ENCODE results near the gene SLC2A9. TPM values are rescaled to one million over a fixed set of nuclear protein-coding genes. Genes with fewer than 3 reads are reported as not detected.
A peak's percentile ranks its signal among the peaks of the same experiment; 100 is the strongest.

The SLC2A9 gene
- total and polyA plus RNA-seq, 2 of the 13 experiments (the other 11 are each of a cell fraction or from before 2014, with no cell fraction given) = 36.2 to 42.3 TPM

DNA sequence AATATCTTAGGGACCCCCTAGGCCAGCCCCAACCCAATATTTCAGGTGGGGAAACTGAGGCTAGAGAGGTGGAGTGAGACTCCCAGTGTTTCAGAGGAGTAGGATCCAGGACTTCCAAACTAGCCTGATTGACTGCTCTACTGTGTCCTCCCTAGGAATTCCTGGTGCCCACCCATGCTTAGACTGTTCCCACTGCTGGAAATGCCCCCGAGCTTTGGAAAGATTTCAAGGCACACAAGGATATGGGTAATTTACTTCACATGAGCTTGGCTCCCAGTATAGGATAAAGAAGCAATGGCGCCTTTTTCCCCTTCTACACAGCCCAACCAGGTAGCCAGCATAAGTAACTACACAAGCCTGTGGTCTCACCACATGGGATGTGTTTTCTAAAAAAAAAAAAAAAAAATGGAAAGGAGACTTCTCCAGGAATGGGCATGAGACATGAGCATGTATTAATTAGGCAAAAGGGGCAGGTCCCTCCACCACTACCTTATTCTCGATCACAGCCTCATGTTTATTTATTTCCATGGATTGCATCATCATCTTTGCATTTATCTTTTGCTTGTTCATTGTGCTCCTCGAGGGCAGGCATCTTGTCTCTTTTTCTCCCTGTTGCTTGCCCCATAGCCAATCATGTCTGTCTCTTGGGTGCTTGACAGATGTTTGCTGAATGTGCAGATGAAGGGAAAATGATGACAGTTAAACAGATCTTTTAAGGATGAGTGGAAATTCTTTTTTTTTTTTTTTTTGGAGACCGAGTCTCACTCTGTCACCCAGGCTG lies 173.1 kb downstream of the SLC2A9 start:
- ChIA-PET CTCF (ENCODE audit: low intra/inter-chr PET ratio, low total read pairs) (no interaction called here), POLR2A (no interaction called here)
- TF ChIP-seq ATF7 (IDR thresholded peaks at IDR 0.05) = peak; percentile 62
- no peak for TF ChIP-seq ATF7 (CRISPR knock-in tag; IDR thresholded peaks at IDR 0.05)
- TF ChIP-seq, protein P1, sequence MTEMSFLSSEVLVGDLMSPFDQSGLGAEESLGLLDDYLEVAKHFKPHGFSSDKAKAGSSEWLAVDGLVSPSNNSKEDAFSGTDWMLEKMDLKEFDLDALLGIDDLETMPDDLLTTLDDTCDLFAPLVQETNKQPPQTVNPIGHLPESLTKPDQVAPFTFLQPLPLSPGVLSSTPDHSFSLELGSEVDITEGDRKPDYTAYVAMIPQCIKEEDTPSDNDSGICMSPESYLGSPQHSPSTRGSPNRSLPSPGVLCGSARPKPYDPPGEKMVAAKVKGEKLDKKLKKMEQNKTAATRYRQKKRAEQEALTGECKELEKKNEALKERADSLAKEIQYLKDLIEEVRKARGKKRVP (CRISPR knock-in tag; IDR thresholded peaks at IDR 0.05) = 0 out of 4 replicates have a peak, but pooled peaks of 1 of the 2 experiments have one; percentile 21
- TF ChIP-seq CEBPB (IDR thresholded peaks at IDR 0.05; ENCODE audit: borderline replicate concordance, low read depth, low read length) = peak; percentile 48; the same call in 1 of the 2 replicates
- TF ChIP-seq ZNF207 (IDR thresholded peaks at IDR 0.05; ENCODE audit: borderline replicate concordance) = no peak
- Histone ChIP-seq H3K36me3 (replicated peaks in 1 of 2; ENCODE audit: control insufficient read depth in 1 of 2, insufficient read depth in 2 of 2, low read length in 2 of 2) (peaks cover 8 to 32% of the 10 kb centered on the region in 2 experiments), H3K79me2 (ENCODE audit: insufficient read depth, low read length) (no peaks in the 10 kb centered on the region), H3K27me3 (ENCODE audit: control insufficient read depth in 1 of 2, insufficient read depth in 2 of 2, low read length in 2 of 2) (no peaks in the 10 kb centered on the region), H2AFZ (ENCODE audit: low read length) (no peak overlapping the region), H3K4me2 (ENCODE audit: low read depth, low read length) (no peak overlapping the region), H3K9ac (ENCODE audit: insufficient read depth, low read depth, low read length) (no peak overlapping the region), H3K27ac (ENCODE audit: extremely low read length, insufficient read depth, low read length) (no peak overlapping the region), H4K20me1 (ENCODE audit: insufficient read depth, low read length) (no peaks in the 10 kb centered on the region), H3K4me1 (ENCODE audit: insufficient read depth, low read length) (no peaks in the 10 kb centered on the region), H3K9me3 (ENCODE audit: low read length) (no peaks in the 10 kb centered on the region; the same call in 1 of the 2 replicates), H3K4me3 (replicated peaks in 1 of 3; ENCODE audit: insufficient read depth in 1 of 3, low read depth in 2 of 3, low read length in 3 of 3) (no peak overlapping the region)
- no peak for FAIRE-seq
- no TSS peak for BruUV-seq (replicated peaks)
- in situ Hi-C loops (cut with HindIII; ENCODE audit: extremely low pct_ligation_motif_present, low pct_unique_long_range_greater_than_20kb) = no loop called here
- intact Hi-C loops (cut with micrococcal nuclease; ENCODE audit: unreplicated experiment) = no loop called here
- ATAC-seq = no peak
- DNase-seq (ENCODE audit: low spot score) = no peak
- 96% methylated on average over 5 of the region's 5 CpGs for WGBS (ENCODE audit: low lambda C conversion rate)

DNA sequence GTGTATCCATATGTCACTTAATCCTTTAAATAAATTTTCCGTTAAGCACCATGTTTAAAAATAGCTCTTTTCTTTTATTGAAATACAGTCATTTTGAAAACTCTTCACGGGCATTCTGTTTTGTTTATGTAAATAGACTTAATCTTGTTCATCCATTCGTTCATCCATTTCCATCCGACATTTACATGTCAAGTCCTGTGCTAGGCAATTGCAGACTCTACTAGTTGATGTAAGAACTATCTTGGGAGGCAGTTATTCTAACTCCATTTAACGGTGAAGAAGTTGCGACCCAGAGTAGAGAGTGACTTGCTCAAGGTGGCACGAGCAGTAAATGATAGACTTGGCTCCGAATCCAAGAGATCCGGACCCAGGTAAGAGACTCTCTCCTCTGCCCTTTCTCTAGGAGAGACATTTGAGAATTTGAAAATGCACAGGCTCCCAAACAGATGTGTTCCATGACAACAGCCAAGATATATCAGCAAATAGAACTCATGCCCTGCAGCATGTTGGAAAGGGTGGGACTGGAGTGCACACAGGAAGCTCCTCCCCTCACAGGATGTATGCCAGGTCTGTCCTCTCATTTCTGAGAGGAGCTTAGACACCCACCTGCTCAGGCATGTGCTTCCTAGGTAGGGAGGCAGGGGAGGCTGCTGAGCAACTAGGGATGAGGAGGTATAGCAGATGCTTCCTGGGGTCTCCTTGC lies 175.4 kb downstream of the SLC2A9 start:
- WGBS (ENCODE audit: low lambda C conversion rate) = 99% methylated on average over 9 of the region's 9 CpGs
- Histone ChIP-seq H3K4me1 (ENCODE audit: insufficient read depth, low read length) (no peaks in the 10 kb centered on the region), H3K9me3 (ENCODE audit: low read length) (peaks cover 21% of the 10 kb centered on the region), H3K9ac (ENCODE audit: insufficient read depth, low read depth, low read length) (no peak overlapping the region), H4K20me1 (ENCODE audit: insufficient read depth, low read length) (no peaks in the 10 kb centered on the region), H3K79me2 (ENCODE audit: insufficient read depth, low read length) (no peaks in the 10 kb centered on the region), H3K27me3 (ENCODE audit: control insufficient read depth in 1 of 2, insufficient read depth in 2 of 2, low read length in 2 of 2) (no peaks in the 10 kb centered on the region), H2AFZ (ENCODE audit: low read length) (no peak overlapping the region), H3K27ac (ENCODE audit: extremely low read length, insufficient read depth, low read length) (no peak overlapping the region), H3K4me2 (ENCODE audit: low read depth, low read length) (no peak overlapping the region), H3K36me3 (replicated peaks in 1 of 2; ENCODE audit: control insufficient read depth in 1 of 2, insufficient read depth in 2 of 2, low read length in 2 of 2) (peaks cover 8 to 41% of the 10 kb centered on the region in 2 experiments), H3K4me3 (replicated peaks in 1 of 3; ENCODE audit: insufficient read depth in 1 of 3, low read depth in 2 of 3, low read length in 3 of 3) (no peak overlapping the region)
- ChIA-PET POLR2A (no interaction called here), CTCF (ENCODE audit: low intra/inter-chr PET ratio, low total read pairs) (no interaction called here)
- in situ Hi-C loops (cut with HindIII; ENCODE audit: extremely low pct_ligation_motif_present, low pct_unique_long_range_greater_than_20kb) (no loop called here), intact Hi-C loops (cut with micrococcal nuclease; ENCODE audit: unreplicated experiment) (no loop called here)
- FAIRE-seq (no peak), ATAC-seq (no peak), DNase-seq (ENCODE audit: low spot score) (no peak)
- TF ChIP-seq, protein P2, sequence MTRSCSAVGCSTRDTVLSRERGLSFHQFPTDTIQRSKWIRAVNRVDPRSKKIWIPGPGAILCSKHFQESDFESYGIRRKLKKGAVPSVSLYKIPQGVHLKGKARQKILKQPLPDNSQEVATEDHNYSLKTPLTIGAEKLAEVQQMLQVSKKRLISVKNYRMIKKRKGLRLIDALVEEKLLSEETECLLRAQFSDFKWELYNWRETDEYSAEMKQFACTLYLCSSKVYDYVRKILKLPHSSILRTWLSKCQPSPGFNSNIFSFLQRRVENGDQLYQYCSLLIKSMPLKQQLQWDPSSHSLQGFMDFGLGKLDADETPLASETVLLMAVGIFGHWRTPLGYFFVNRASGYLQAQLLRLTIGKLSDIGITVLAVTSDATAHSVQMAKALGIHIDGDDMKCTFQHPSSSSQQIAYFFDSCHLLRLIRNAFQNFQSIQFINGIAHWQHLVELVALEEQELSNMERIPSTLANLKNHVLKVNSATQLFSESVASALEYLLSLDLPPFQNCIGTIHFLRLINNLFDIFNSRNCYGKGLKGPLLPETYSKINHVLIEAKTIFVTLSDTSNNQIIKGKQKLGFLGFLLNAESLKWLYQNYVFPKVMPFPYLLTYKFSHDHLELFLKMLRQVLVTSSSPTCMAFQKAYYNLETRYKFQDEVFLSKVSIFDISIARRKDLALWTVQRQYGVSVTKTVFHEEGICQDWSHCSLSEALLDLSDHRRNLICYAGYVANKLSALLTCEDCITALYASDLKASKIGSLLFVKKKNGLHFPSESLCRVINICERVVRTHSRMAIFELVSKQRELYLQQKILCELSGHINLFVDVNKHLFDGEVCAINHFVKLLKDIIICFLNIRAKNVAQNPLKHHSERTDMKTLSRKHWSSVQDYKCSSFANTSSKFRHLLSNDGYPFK (CRISPR knock-in tag; IDR thresholded peaks at IDR 0.05; ENCODE audit: borderline replicate concordance) = no peak
- peak; percentile 27 for TF ChIP-seq RBM22 (optimal IDR thresholded peaks at IDR 0.05; ENCODE audit: low read length)
- no TSS peak for BruUV-seq (replicated peaks)

Data from HepG2 (cell line).